Measurements from ENCODE around the gene THSD4. TPM values are rescaled to one million over a fixed set of nuclear protein-coding genes. Genes with fewer than 3 reads are reported as not detected.

Gene THSD4
- total and polyA plus RNA-seq, 9 of the 15 experiments (the other 6 are each of a cell fraction or from before 2014, with no cell fraction given), result 0.04 TPM; not detected in 5

DNA sequence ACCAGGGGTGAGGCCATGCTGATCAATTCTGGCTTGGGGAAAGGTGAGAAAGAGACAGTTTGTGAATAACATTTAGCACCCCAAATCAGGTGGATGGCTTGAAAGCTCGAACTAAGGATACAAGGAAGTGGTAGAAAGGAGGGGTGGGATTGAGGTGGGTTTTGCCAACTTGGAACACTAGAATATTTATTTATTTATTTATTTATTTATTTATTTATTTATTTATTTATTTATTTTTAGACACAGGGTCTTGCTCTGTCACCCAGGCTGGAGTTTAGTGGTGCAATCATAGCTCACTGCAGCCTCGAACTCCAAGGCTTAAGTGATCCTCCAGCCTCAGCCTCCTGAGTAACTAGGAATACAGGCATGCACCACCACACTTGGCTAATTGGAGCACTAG lies 31.0 kb upstream of the THSD4 start:
- Histone ChIP-seq H4K20me1 (replicated peaks; ENCODE audit: control insufficient read depth, insufficient read depth, low read length) (no peaks in the 10 kb centered on the region), H3K9me1 (ENCODE audit: control insufficient read depth, insufficient read depth, low read length) (no peaks in the 10 kb centered on the region), H3K27me3 (ENCODE audit: control insufficient read depth in 2 of 2, insufficient read depth in 2 of 2, low read length in 2 of 2) (no peaks in the 10 kb centered on the region), H3K36me3 (ENCODE audit: control insufficient read depth, insufficient read depth, low read length) (no peaks in the 10 kb centered on the region), H3K9ac (ENCODE audit: insufficient read depth in 1 of 2, low read depth in 2 of 2, low read length in 2 of 2) (no peak overlapping the region), H2AFZ (ENCODE audit: low read depth, low read length) (no peak overlapping the region), H3K79me2 (ENCODE audit: control insufficient read depth, insufficient read depth, low read length) (no peaks in the 10 kb centered on the region), H3K4me1 (replicated peaks in 1 of 2; ENCODE audit: control insufficient read depth in 2 of 2, insufficient read depth in 2 of 2, low read length in 2 of 2) (no peaks in the 10 kb centered on the region), H3K27ac (ENCODE audit: extremely low read depth, low read depth, low read length) (no peak overlapping the region), H3K4me2 (ENCODE audit: insufficient read depth, low read length) (no peak overlapping the region), H3K9me3 (replicated peaks; ENCODE audit: control insufficient read depth, insufficient read depth, low read depth, low read length) (no peaks in the 10 kb centered on the region), H3K4me3 (no peak overlapping the region)
- CTCF ChIA-PET (ENCODE audit: low intra/inter-chr PET ratio), result no interaction called here
- FAIRE-seq, result no peak
- intact Hi-C loops (cut with micrococcal nuclease), result no loop called here
- POLR2A ChIA-PET, result no interaction called here
- no TSS peak for BruUV-seq (replicated peaks)
- TF ChIP-seq MTA2 (IDR thresholded peaks at IDR 0.05; ENCODE audit: low read depth) (no peak), RAD21 (CRISPR knock-in tag; conservative IDR thresholded peaks at IDR 0.05 in 1 of 2, IDR thresholded peaks at IDR 0.05 in 1 of 2) (no peak), SAP30 (IDR thresholded peaks at IDR 0.05; ENCODE audit: borderline replicate concordance, insufficient read depth, low read depth, low read length, poor library complexity, severe bottlenecking) (no peak), ZNF584 (CRISPR knock-in tag; IDR thresholded peaks at IDR 0.05; ENCODE audit: low read depth) (no peak), ZNF76 (CRISPR knock-in tag; IDR thresholded peaks at IDR 0.05; ENCODE audit: borderline replicate concordance) (no peak)
- DNase-seq (ENCODE audit: extremely low read depth in 1 of 4, low spot score in 3 of 4), result no peak
- in situ Hi-C loops (cut with MboI), result no loop called here
- 0% methylated on average over 2 of the region's 2 CpGs for WGBS (ENCODE audit: insufficient coverage, low coverage, missing lambda C conversion rate)
- no peak for ATAC-seq

DNA sequence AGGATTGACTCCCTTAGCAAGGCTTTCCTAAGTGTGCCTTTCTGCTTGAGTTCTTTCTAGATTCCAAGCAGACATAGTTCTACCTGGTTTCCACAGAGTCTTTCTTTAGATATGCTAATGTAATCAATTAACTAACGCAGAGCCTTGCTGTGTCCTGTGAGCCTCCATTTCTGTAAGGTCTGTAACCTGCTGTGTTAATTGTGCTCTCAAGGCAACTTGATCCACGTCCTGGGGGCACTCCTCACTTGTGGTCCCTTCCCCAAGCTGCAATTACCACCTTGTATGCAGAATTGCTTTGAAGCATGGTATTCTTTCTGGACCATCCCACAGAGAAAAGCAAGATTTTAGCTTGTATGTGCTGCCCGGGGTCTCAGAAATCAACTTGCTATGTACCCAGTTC lies 29.5 kb upstream of the THSD4 start:
- 0% methylated on average over 3 of the region's 3 CpGs for WGBS (ENCODE audit: insufficient coverage, low coverage, missing lambda C conversion rate)
- no TSS peak for BruUV-seq (replicated peaks)
- in situ Hi-C loops (cut with MboI) (no loop called here), intact Hi-C loops (cut with micrococcal nuclease) (no loop called here)
- no peaks in the 10 kb centered on the region for H3K9me3 ChIP-seq (replicated peaks; ENCODE audit: control insufficient read depth, insufficient read depth, low read depth, low read length)
- no peak for DNase-seq (ENCODE audit: extremely low read depth in 1 of 4, low spot score in 3 of 4)
- H3K27ac ChIP-seq (ENCODE audit: extremely low read depth, low read depth, low read length), result no peak overlapping the region
- no peak overlapping the region for H2AFZ ChIP-seq (ENCODE audit: low read depth, low read length)
- no peaks in the 10 kb centered on the region for H3K79me2 ChIP-seq (ENCODE audit: control insufficient read depth, insufficient read depth, low read length)
- no peaks in the 10 kb centered on the region for H3K36me3 ChIP-seq (ENCODE audit: control insufficient read depth, insufficient read depth, low read length)
- H3K4me1 ChIP-seq (replicated peaks in 1 of 2; ENCODE audit: control insufficient read depth in 2 of 2, insufficient read depth in 2 of 2, low read length in 2 of 2), result no peaks in the 10 kb centered on the region
- no peak overlapping the region for H3K4me2 ChIP-seq (ENCODE audit: insufficient read depth, low read length)
- ChIA-PET CTCF (ENCODE audit: low intra/inter-chr PET ratio) (no interaction called here), POLR2A (no interaction called here)
- H4K20me1 ChIP-seq (replicated peaks; ENCODE audit: control insufficient read depth, insufficient read depth, low read length), result no peaks in the 10 kb centered on the region
- no peak overlapping the region for H3K4me3 ChIP-seq
- no peaks in the 10 kb centered on the region for H3K9me1 ChIP-seq (ENCODE audit: control insufficient read depth, insufficient read depth, low read length)
- no peak for FAIRE-seq
- no peak for ATAC-seq
- H3K27me3 ChIP-seq (ENCODE audit: control insufficient read depth in 2 of 2, insufficient read depth in 2 of 2, low read length in 2 of 2), result no peaks in the 10 kb centered on the region
- H3K9ac ChIP-seq (ENCODE audit: insufficient read depth in 1 of 2, low read depth in 2 of 2, low read length in 2 of 2), result no peak overlapping the region
- TF ChIP-seq, protein P1, sequence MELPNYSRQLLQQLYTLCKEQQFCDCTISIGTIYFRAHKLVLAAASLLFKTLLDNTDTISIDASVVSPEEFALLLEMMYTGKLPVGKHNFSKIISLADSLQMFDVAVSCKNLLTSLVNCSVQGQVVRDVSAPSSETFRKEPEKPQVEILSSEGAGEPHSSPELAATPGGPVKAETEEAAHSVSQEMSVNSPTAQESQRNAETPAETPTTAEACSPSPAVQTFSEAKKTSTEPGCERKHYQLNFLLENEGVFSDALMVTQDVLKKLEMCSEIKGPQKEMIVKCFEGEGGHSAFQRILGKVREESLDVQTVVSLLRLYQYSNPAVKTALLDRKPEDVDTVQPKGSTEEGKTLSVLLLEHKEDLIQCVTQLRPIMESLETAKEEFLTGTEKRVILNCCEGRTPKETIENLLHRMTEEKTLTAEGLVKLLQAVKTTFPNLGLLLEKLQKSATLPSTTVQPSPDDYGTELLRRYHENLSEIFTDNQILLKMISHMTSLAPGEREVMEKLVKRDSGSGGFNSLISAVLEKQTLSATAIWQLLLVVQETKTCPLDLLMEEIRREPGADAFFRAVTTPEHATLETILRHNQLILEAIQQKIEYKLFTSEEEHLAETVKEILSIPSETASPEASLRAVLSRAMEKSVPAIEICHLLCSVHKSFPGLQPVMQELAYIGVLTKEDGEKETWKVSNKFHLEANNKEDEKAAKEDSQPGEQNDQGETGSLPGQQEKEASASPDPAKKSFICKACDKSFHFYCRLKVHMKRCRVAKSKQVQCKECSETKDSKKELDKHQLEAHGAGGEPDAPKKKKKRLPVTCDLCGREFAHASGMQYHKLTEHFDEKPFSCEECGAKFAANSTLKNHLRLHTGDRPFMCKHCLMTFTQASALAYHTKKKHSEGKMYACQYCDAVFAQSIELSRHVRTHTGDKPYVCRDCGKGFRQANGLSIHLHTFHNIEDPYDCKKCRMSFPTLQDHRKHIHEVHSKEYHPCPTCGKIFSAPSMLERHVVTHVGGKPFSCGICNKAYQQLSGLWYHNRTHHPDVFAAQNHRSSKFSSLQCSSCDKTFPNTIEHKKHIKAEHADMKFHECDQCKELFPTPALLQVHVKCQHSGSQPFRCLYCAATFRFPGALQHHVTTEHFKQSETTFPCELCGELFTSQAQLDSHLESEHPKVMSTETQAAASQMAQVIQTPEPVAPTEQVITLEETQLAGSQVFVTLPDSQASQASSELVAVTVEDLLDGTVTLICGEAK (IDR thresholded peaks at IDR 0.05), result no peak
- TF ChIP-seq, protein P1 (CRISPR knock-in tag; IDR thresholded peaks at IDR 0.05), result no peak
